AG09309 (cell line): Measurements from ENCODE around the gene AGBL4.
A peak's percentile ranks its signal among the peaks of the same experiment; 100 is the strongest.

Experiments
- DNase-seq: peaks from one replicate; pipeline ENCODE4 v3.0.0-alpha.2; 2010; ENCODE audit warnings: low read depth
- H3K4me3 ChIP-seq: 2 replicates; pipeline ENCODE4 v1.5.1; 2011; ENCODE audit warnings: mild to moderate bottlenecking, low read depth, low read length, moderate library complexity; ENCODE audit not compliant: control insufficient read depth
- CTCF ChIP-seq: IDR thresholded peaks from 2 replicates; pipeline ENCODE4 v1.5.1; 2011; ENCODE audit warnings: mild to moderate bottlenecking, low read depth, low read length, inconsistent platforms; ENCODE audit not compliant: insufficient read depth, control insufficient read depth; ENCODE audit errors: missing control alignments

AGBL4 gene

GRCh38 chr1:50023292-50024159 lies at the start of gene AGBL4:
AGBL4 (minus strand) TSS chr1:50023954.
- no peak for DNase-seq
- no peak for TF ChIP-seq CTCF
- peak within 1 kb of the TSS; percentile 27 for H3K4me3 ChIP-seq

DNA sequence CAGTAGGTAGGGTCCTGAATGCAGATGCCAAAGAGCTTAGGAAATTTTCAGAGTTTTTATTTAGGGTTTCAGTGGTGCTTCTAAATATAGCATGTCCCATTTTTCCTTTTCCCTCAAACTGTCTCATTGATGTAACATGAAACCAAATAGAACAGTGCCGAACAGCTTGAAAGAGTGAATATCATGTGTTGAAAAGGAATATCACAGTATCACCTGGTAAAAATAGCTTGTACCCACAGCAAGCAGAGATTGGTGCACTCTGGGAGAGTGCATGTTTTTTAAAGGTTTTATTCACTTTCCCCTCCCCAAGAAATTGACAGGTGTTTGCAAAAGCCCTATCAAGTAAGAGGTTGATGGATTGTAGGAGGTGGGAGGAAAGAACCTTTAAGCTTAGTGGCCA lies 43.1 kb upstream of the AGBL4 start:
- TF ChIP-seq CTCF = no peak
- no peak for DNase-seq
- no peak overlapping the region for H3K4me3 ChIP-seq

DNA sequence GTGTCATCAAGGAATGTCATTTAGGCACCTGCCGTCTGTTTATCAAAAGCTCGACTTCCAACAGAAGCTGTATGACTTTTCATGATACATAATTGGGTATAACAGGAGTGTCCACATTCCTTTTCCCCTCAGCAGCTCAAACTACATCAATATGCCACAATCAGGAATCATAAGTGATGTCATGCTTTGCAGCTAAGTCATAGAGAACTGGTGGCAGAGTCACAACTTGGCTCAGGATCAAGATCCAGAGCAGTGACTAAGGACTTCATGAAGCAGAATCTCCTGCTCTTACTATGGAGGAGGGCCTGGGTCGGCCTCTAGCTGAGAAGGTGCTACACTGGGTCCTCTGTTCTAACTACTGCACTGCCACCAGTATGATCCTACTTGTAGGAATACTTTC lies 36.5 kb upstream of the AGBL4 start:
- no peak for DNase-seq
- no peak for TF ChIP-seq CTCF
- H3K4me3 ChIP-seq = no peak overlapping the region

GRCh38 chr1:50048791-50049190 lies 25.0 kb upstream of the AGBL4 start:
- DNase-seq = no peak
- TF ChIP-seq CTCF = no peak
- H3K4me3 ChIP-seq = no peak overlapping the region

DNA sequence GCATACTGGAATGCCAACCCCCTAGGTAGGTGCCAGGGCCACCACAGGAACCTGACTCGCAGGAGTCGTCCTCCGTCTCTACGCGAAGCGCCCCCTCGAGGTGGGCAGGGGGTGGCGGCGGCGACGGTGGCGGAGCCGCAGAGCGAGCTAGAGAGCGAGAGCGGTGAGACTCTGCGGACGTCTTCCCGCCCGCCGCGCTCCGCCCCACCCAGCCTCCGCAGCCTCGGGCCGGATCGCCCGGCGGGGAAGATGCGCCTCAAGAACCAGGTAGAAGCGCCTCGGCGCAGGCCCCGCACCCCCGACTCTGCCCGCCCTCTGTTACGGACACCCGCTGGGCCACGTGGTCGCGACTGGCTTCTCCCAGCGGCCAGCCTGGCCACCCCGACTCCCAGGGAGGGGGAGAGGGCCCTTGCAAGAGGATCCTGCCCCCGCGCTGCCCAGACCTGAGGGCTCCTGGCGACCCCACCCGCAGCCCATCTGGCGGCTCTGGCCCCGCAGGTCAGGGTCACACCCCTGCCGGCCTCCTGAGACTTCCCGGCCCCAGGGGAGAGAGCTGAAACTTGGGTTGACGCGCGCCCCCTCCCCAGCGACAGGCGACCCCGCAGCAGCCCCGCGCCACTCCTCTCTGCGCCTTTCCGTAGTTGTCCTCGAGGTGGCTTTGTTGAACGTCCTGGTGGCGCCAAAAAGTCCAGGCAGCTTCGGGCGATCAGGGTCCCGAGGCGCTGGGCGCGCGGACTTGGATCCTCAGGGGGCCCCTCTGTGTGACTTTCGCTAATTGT lies 24.4 kb upstream of the AGBL4 start:
- TF ChIP-seq CTCF = no peak
- DNase-seq = no peak
- no peak overlapping the region for H3K4me3 ChIP-seq

DNA sequence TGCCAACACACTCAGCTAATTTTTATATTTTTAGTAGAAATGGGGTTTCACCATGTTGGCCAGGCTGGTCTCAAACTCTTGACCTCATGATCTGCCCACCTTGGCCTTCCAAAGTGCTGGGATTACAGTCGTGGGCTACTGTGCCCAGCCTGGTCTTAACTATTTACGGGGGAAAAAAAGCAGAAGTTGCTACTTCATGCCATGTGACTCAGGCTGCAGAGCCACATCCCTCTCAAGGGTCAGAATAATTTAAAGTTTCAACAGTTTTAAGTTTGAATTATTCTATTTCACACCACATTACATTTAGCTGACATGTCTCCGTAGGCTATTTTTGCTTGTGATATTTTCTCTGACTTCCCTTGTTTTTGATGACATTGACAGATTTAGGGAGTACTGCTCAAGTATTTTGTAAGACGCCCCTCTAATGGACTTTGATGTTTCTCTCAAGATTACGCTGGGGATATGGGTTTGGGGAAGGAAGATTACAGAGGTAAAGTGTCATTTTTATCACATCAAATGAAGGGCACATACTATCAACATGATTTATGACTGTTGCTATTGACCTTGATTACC lies 14.6 kb upstream of the AGBL4 start:
- DNase-seq = no peak
- TF ChIP-seq CTCF = no peak
- no peak overlapping the region for H3K4me3 ChIP-seq
